Cardiac muscle cell (in vitro differentiated cells and primary cell): ENCODE data around the gene FBLN1. TPM values are rescaled to one million over a fixed set of nuclear protein-coding genes. Genes with fewer than 3 reads are reported as not detected.
"Not testable (repeated sequence)": the region's sequence is repeated elsewhere in the genome, so short reads cannot be mapped to it uniquely, and the experiment has no call there.

Experiments used
- DNase-seq, 2 donors: peaks; one replicate each; pipeline versions ENCODE4 v3.0.0 to v3.0.0-alpha.2; 2010 to 2017; ENCODE audit warnings: low read depth in 1 of 2, low spot score in 1 of 2
- H3K27ac ChIP-seq: fragments of 200-600 bp; sonication (generic); 2 replicates; pipeline ENCODE4 v1.5.1; 2016
- H3K27me3 ChIP-seq: fragments of 200-600 bp; sonication (generic); 2 replicates; pipeline ENCODE4 v1.6.0; 2016; ENCODE audit warnings: control low read depth
- H3K36me3 ChIP-seq: fragments of 200-600 bp; sonication (generic); 2 replicates; pipeline ENCODE4 v1.5.1; 2016; ENCODE audit warnings: control low read depth
- H3K4me1 ChIP-seq: fragments of 200-600 bp; sonication (generic); 2 replicates; pipeline ENCODE4 v1.8.1; 2017; ENCODE audit warnings: low read depth, mild to moderate bottlenecking, mixed run types
- H3K4me3 ChIP-seq: fragments of 200-600 bp; sonication (generic); 2 replicates; pipeline ENCODE4 v1.5.1; 2016; ENCODE audit warnings: mild to moderate bottlenecking
- H3K9me3 ChIP-seq: fragments of 200-600 bp; sonication (generic); 2 replicates; pipeline ENCODE4 v1.5.1; 2017; ENCODE audit warnings: low read depth, mild to moderate bottlenecking, control low read depth
- CTCF ChIP-seq: IDR thresholded peaks from 2 replicates; pipeline ENCODE4 v1.5.1; 2012; ENCODE audit warnings: low read depth, mild to moderate bottlenecking, low read length
- polyA plus RNA-seq: library from polyadenylated mRNA; unstranded; fragments of >200 nt; fragmentation: Nextera tagmentation; extraction: Ambion mirVana; gene quantifications from 2 replicates; pipeline ENCODE4 v1.2.1, GENCODE V29; 2016
- total RNA-seq: library from RNA; depleted of rRNA; stranded (reverse); fragments of >200 nt; gene quantifications from 2 replicates; pipeline ENCODE4 v1.2.3, GENCODE V29; 2016

FBLN1 gene
- total and polyA plus RNA-seq, 2 experiments from 2014 or later = 53.8 to 55.7 TPM

- no peaks in the 10 kb centered on the region for H3K36me3 ChIP-seq
- DNase-seq = no peak
- H3K4me1 ChIP-seq = peaks cover 17% of the 10 kb centered on the region
- no peaks in the 10 kb centered on the region for H3K27me3 ChIP-seq
- TF ChIP-seq CTCF = no peak
- H3K9me3 ChIP-seq = no peaks in the 10 kb centered on the region
- no peak overlapping the region for H3K4me3 ChIP-seq
- no peak overlapping the region for H3K27ac ChIP-seq
These were observed 45.9 kb upstream of the FBLN1 start for GRCh38 chr22:45456811-45457210.

- TF ChIP-seq CTCF = no peak
- H3K9me3 ChIP-seq = no peaks in the 10 kb centered on the region
- H3K4me3 ChIP-seq = no peak overlapping the region
- H3K27ac ChIP-seq = no peak overlapping the region
- H3K27me3 ChIP-seq = no peaks in the 10 kb centered on the region
- peaks cover 17% of the 10 kb centered on the region for H3K4me1 ChIP-seq
- no peaks in the 10 kb centered on the region for H3K36me3 ChIP-seq
- no peak for DNase-seq
These were observed 44.2 kb upstream of the FBLN1 start for GRCh38 chr22:45458532-45458931.

GRCh38 chr22:45459235-45459634, 43.4 kb upstream of the FBLN1 start:
- Histone ChIP-seq H3K4me3 (no peak overlapping the region), H3K9me3 (no peaks in the 10 kb centered on the region), H3K27ac (no peak overlapping the region), H3K36me3 (no peaks in the 10 kb centered on the region), H3K4me1 (peaks cover 16% of the 10 kb centered on the region), H3K27me3 (no peaks in the 10 kb centered on the region)
- TF ChIP-seq CTCF = no peak
- no peak for DNase-seq

GRCh38 chr22:45460288-45461109, 42.2 kb upstream of the FBLN1 start:
- Histone ChIP-seq H3K9me3 (no peaks in the 10 kb centered on the region), H3K4me3 (no peak overlapping the region), H3K27me3 (no peaks in the 10 kb centered on the region), H3K27ac (no peak overlapping the region), H3K4me1 (peaks cover 6% of the 10 kb centered on the region), H3K36me3 (no peaks in the 10 kb centered on the region)
- DNase-seq = peak in 1 of 2 donors; percentile 90
- no peak for TF ChIP-seq CTCF

- peak in 1 of 2 donors; percentile 37 for DNase-seq
- Histone ChIP-seq H3K27ac (no peak overlapping the region), H3K4me1 (no peaks in the 10 kb centered on the region), H3K27me3 (no peaks in the 10 kb centered on the region), H3K4me3 (no peak overlapping the region), H3K9me3 (no peaks in the 10 kb centered on the region), H3K36me3 (no peaks in the 10 kb centered on the region)
- TF ChIP-seq CTCF = no peak
These were observed 40.5 kb upstream of the FBLN1 start for GRCh38 chr22:45462034-45462655.

- not testable (repeated sequence) for H3K4me1 ChIP-seq, H3K27ac ChIP-seq, H3K36me3 ChIP-seq, H3K9me3 ChIP-seq, DNase-seq, H3K4me3 ChIP-seq, H3K27me3 ChIP-seq
These were observed 39.0 kb upstream of the FBLN1 start for GRCh38 chr22:45463691-45464090.
